ENCODE data around the gene PGAP2. TPM values are rescaled to one million over a fixed set of nuclear protein-coding genes. Genes with fewer than 3 reads are reported as not detected.
A peak's percentile ranks its signal among the peaks of the same experiment; 100 is the strongest.

Gene PGAP2
- total and polyA plus RNA-seq, 2 donors (not counting 3 experiments of a cell fraction or from before 2014, with no cell fraction given), result 18.3 to 34.1 TPM

DNA sequence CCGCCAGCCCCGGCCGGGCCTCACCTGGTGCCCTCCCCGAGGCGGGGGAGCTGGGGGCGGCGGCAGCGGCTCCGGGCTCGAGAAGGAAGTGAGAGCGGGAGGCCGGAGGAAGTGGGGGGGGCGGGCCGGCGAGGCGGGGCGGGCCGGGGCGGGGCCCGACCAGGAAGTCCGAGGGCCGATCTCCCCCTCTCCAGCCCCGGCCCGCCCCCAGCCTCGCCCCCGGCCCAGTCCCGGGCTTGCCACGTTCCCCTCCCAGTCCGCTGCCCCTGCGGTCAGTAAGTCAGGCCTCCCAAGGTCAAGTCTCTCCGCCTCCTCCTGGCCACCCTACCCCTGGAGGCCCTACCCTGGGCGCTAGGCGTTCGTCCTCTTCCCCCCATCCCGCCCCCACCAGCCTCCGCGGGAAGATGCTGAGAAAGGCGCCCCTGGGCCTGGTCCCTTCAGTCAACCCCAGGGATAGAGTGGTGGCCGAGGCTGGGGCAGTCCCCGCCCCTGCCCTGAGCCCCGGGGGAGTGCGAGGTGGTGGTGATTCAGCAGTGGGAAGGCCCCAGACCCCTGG lies 32.6 kb downstream of the PGAP2 start, which contains the start of gene RHOG:
RHOG (minus strand) TSS at position 90 of the 556 bp plus-strand sequence. CDS start 12,821 bp downstream, outside the sequence.
- dilution Hi-C loops (cut with MboI; ENCODE audit: extremely low pct_ligation_motif_present, low sequenced_read_pairs) (no loop called here), intact Hi-C loops (cut with micrococcal nuclease) (loop anchor here (1.0 kb wide), 5 partner anchors 13 to 253 kb away; partner anchors contain the start of genes NUP98, PGAP2 and RRM1)
- Histone ChIP-seq H3K9me3 (replicated peaks; ENCODE audit: control insufficient read depth, insufficient read depth, low read length) (no peaks in the 10 kb centered on the region), H3K4me1 (ENCODE audit: control insufficient read depth, extremely low read depth, insufficient read depth, low read length) (peaks cover 29% of the 10 kb centered on the region), H3K36me3 (ENCODE audit: control insufficient read depth in 2 of 2, extremely low read depth in 1 of 2, insufficient read depth in 2 of 2, low read length in 2 of 2) (no peaks in the 10 kb centered on the region), H3K27ac (ENCODE audit: insufficient read depth, low read depth, low read length) (peak within 1 kb of the TSS; percentile 55), H3K27me3 (ENCODE audit: control insufficient read depth in 2 of 2, insufficient read depth in 2 of 2, low read length in 2 of 2) (no peaks in the 10 kb centered on the region), H3K79me2 (ENCODE audit: control insufficient read depth, insufficient read depth, low read length) (peaks cover 41% of the 10 kb centered on the region), H2AFZ (ENCODE audit: low read depth, low read length) (peak within 1 kb of the TSS; percentile 76), H3K4me2 (ENCODE audit: insufficient read depth, low read length) (peak within 1 kb of the TSS; percentile 96), H3K9ac (replicated peaks; ENCODE audit: extremely low read depth, insufficient read depth, low read length) (peak within 1 kb of the TSS; percentile 66), H3K4me3 (replicated peaks in 1 of 3; ENCODE audit: insufficient read depth in 1 of 3, low read depth in 1 of 3, low read length in 3 of 3) (peak within 1 kb of the TSS; percentile 50 to 93 (median 81)), H3K9me1 (replicated peaks; ENCODE audit: control insufficient read depth, extremely low read depth, insufficient read depth, low read length) (no peaks in the 10 kb centered on the region), H4K20me1 (replicated peaks; ENCODE audit: control insufficient read depth, extremely low read depth, insufficient read depth, low read length) (no peaks in the 10 kb centered on the region)
- TF ChIP-seq POLR2A (IDR thresholded peaks at IDR 0.05; ENCODE audit: low read depth, low read length) (peak; percentile 69), FOS (IDR thresholded peaks at IDR 0.05; ENCODE audit: borderline replicate concordance, insufficient read depth, low read length) (no peak), EZH2 (IDR thresholded peaks at IDR 0.05; ENCODE audit: borderline replicate concordance, low read depth, low read length, severe bottlenecking) (no peak), POLR2AphosphoS5 (IDR thresholded peaks at IDR 0.05; ENCODE audit: insufficient read depth, low read depth, low read length) (peak; percentile 73), GATA2 (IDR thresholded peaks at IDR 0.05; ENCODE audit: insufficient read depth, insufficient read length, low read depth, low read length) (no peak)
- TF ChIP-seq, protein P1, sequence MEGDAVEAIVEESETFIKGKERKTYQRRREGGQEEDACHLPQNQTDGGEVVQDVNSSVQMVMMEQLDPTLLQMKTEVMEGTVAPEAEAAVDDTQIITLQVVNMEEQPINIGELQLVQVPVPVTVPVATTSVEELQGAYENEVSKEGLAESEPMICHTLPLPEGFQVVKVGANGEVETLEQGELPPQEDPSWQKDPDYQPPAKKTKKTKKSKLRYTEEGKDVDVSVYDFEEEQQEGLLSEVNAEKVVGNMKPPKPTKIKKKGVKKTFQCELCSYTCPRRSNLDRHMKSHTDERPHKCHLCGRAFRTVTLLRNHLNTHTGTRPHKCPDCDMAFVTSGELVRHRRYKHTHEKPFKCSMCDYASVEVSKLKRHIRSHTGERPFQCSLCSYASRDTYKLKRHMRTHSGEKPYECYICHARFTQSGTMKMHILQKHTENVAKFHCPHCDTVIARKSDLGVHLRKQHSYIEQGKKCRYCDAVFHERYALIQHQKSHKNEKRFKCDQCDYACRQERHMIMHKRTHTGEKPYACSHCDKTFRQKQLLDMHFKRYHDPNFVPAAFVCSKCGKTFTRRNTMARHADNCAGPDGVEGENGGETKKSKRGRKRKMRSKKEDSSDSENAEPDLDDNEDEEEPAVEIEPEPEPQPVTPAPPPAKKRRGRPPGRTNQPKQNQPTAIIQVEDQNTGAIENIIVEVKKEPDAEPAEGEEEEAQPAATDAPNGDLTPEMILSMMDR (IDR thresholded peaks at IDR 0.05; ENCODE audit: extremely low read depth in 1 of 2, insufficient read depth in 1 of 2, low read depth in 1 of 2, low read length in 2 of 2), result no peak
- TF ChIP-seq, protein P2, sequence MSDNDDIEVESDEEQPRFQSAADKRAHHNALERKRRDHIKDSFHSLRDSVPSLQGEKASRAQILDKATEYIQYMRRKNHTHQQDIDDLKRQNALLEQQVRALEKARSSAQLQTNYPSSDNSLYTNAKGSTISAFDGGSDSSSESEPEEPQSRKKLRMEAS (IDR thresholded peaks at IDR 0.05; ENCODE audit: insufficient read depth, insufficient read length), result no peak
- DNase-seq (ENCODE audit: low read depth, low spot score) (no peak), FAIRE-seq (peak; percentile 63)
- ChIA-PET POLR2A (interaction anchor here (0.6 to 1.3 kb wide), 6 partner anchors 8 to 43 kb away, joined by 3 to 7 read pairs (median 4); partner anchors contain the start of gene STIM1), CTCF (interaction anchor here (0.6 to 5.5 kb wide), 36 partner anchors 8 to 387 kb away, joined by 3 to 88 read pairs (median 4); partner anchors contain the start of genes NUP98, PGAP2, RRM1 and STIM1)
- no TSS peak for BruUV-seq (replicated peaks)

Measured in endothelial cell of umbilical vein (primary cell).